PC-3 (cell line): ENCODE measurements around the gene PLRG1.

Experiments
- EZH2 ChIP-seq: fragments of 300-600 bp; sonication (generic); IDR thresholded peaks from one replicate; pipeline ENCODE4 v1.6.1; 2017; ENCODE audit warnings: antibody characterized with exemption, mild to moderate bottlenecking, low read length; ENCODE audit not compliant: unreplicated experiment
- EZH2phosphoT487 ChIP-seq: fragments of 300-600 bp; sonication (generic); IDR thresholded peaks from 2 replicates; pipeline ENCODE4 v1.6.1; 2018; ENCODE audit warnings: mild to moderate bottlenecking, antibody characterized with exemption, low read length, borderline replicate concordance
- TF ChIP-seq, protein P1 (sequence below): fragments of 300-600 bp; sonication (generic); conservative IDR thresholded peaks from 2 replicates; pipeline ENCODE4 v1.5.1; 2017; ENCODE audit warnings: antibody characterized with exemption, low read depth, mild to moderate bottlenecking, low read length

DNA sequence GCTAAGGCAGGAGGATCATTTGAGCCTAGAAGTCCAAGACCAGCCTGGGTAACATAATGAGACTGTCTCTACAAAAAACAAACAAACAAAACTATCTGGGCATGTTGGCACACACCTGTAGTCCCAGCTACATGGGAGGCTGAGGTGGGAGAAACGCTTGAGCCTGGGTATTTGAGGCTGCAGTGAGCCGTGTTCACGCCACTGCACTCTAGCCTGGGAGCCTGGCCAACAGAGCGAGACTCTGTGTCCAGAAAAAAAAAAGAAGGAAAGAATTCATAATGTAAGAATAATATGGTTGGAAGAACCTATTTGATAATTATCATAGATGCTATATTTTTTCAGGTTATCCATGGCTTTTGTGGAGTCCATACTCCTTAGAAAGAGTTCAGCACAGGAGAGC, 32.6 kb downstream of the PLRG1 start:
- TF ChIP-seq, protein P1, sequence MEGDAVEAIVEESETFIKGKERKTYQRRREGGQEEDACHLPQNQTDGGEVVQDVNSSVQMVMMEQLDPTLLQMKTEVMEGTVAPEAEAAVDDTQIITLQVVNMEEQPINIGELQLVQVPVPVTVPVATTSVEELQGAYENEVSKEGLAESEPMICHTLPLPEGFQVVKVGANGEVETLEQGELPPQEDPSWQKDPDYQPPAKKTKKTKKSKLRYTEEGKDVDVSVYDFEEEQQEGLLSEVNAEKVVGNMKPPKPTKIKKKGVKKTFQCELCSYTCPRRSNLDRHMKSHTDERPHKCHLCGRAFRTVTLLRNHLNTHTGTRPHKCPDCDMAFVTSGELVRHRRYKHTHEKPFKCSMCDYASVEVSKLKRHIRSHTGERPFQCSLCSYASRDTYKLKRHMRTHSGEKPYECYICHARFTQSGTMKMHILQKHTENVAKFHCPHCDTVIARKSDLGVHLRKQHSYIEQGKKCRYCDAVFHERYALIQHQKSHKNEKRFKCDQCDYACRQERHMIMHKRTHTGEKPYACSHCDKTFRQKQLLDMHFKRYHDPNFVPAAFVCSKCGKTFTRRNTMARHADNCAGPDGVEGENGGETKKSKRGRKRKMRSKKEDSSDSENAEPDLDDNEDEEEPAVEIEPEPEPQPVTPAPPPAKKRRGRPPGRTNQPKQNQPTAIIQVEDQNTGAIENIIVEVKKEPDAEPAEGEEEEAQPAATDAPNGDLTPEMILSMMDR, result no peak
- TF ChIP-seq EZH2 (no peak), EZH2phosphoT487 (no peak)
